Measurements from ENCODE around the gene PTPRK.
A peak's percentile ranks its signal among the peaks of the same experiment; 100 is the strongest.

The PTPRK gene

GRCh38 chr6:128171182-128171581 is 349.2 kb downstream of the PTPRK start:
- no peak for DNase-seq

- DNase-seq, result no peak
These were observed 352.2 kb downstream of the PTPRK start for GRCh38 chr6:128168244-128168643.

- no peak for DNase-seq
These were observed 352.8 kb downstream of the PTPRK start for GRCh38 chr6:128167552-128167951.

GRCh38 chr6:128164254-128164653 is 356.1 kb downstream of the PTPRK start:
- no peak for DNase-seq

GRCh38 chr6:128162423-128162822 is 358.0 kb downstream of the PTPRK start:
- DNase-seq, result no peak

GRCh38 chr6:128161839-128162238 is 358.6 kb downstream of the PTPRK start:
- DNase-seq, result no peak

- no peak for DNase-seq
These were observed 359.1 kb downstream of the PTPRK start for GRCh38 chr6:128161263-128161662.

GRCh38 chr6:128158496-128158895 is 361.9 kb downstream of the PTPRK start:
- no peak for DNase-seq

- peak; percentile 1 for DNase-seq
These were observed 363.9 kb downstream of the PTPRK start for GRCh38 chr6:128156321-128157111.

GRCh38 chr6:128155826-128156225 is 364.6 kb downstream of the PTPRK start:
- no peak for DNase-seq

- DNase-seq, result no peak
These were observed 367.8 kb downstream of the PTPRK start for GRCh38 chr6:128152551-128152950.

GRCh38 chr6:128150376-128150775 is 370.0 kb downstream of the PTPRK start:
- no peak for DNase-seq

- DNase-seq, result peak; percentile 1
These were observed 370.6 kb downstream of the PTPRK start for GRCh38 chr6:128149796-128150195.

GRCh38 chr6:128144320-128144719 is 376.1 kb downstream of the PTPRK start:
- DNase-seq, result no peak

- DNase-seq, result no peak
These were observed 378.5 kb downstream of the PTPRK start for GRCh38 chr6:128141932-128142331.

GRCh38 chr6:128139519-128139918 is 380.9 kb downstream of the PTPRK start:
- no peak for DNase-seq

GRCh38 chr6:128138694-128139093 is 381.7 kb downstream of the PTPRK start:
- DNase-seq, result no peak

- DNase-seq, result no peak
These were observed 385.1 kb downstream of the PTPRK start for GRCh38 chr6:128135325-128135724.

GRCh38 chr6:128131566-128131965 is 388.8 kb downstream of the PTPRK start:
- DNase-seq, result no peak

GRCh38 chr6:128131036-128131435 is 389.4 kb downstream of the PTPRK start:
- DNase-seq, result no peak

- no peak for DNase-seq
These were observed 390.7 kb downstream of the PTPRK start for GRCh38 chr6:128129679-128130078.

- DNase-seq, result no peak
These were observed 392.7 kb downstream of the PTPRK start for GRCh38 chr6:128127650-128128049.

GRCh38 chr6:128124713-128125112 is 395.7 kb downstream of the PTPRK start:
- peak; percentile 51 for DNase-seq

GRCh38 chr6:128121610-128122009 is 398.8 kb downstream of the PTPRK start:
- no peak for DNase-seq

GRCh38 chr6:128121190-128121589 is 399.2 kb downstream of the PTPRK start:
- no peak for DNase-seq
